K562 (cell line): Measurements from ENCODE around the gene USP9Y. TPM values are rescaled to one million over a fixed set of nuclear protein-coding genes. Genes with fewer than 3 reads are reported as not detected.

Source experiments
- AFF4 ChIP-seq: sonication (generic); formaldehyde crosslinking; IDR thresholded peaks from 2 replicates; pipeline ENCODE4 v1.8.0; 2023; ENCODE audit warnings: mild to moderate bottlenecking, missing genetic modification reagents
- ILF3 ChIP-seq: fragments of 450-650 bp; IDR thresholded peaks from 2 replicates; pipeline ENCODE4 v1.6.1; 2018; ENCODE audit warnings: antibody characterized with exemption, mild to moderate bottlenecking, moderate library complexity, borderline replicate concordance
- polyA plus RNA-seq, 8 experiments: library from polyadenylated mRNA; depleted of rRNA in 4 of 8; stranded (reverse) in 5 of 8; unstranded in 3 of 8; fragments of >200 nt; fragmentation: Nextera tagmentation in 2 of 8; fragmentation: Illumina TruSeq in 1 of 8; extraction: Ambion mirVana in 2 of 8; extraction: Trizol in 1 of 8; gene quantifications; 2 replicates each; pipeline versions ENCODE4 v1.2.1 to v1.2.3, GENCODE V29; 2011 to 2014; ENCODE audit warnings: inconsistent platforms in 1 of 8, missing spikeins in 1 of 8
- total RNA-seq, 7 experiments: library from RNA; depleted of rRNA in 6 of 7; stranded (reverse); fragments of >200 nt in 6 of 7; fragmentation: Illumina TruSeq in 2 of 7; extraction: Trizol in 2 of 7; gene quantifications; 2 replicates each; pipeline versions ENCODE4 v1.2.1 to v1.2.3, GENCODE V29; 2011 to 2021; ENCODE audit warnings: low replicate concordance in 1 of 7
- TF ChIP-seq, protein P1 (sequence below): sonication (generic); formaldehyde crosslinking; IDR thresholded peaks from 2 replicates; pipeline ENCODE4 v1.9.0; 2022; ENCODE audit warnings: mild to moderate bottlenecking, missing genetic modification reagents
- TF ChIP-seq, protein P2 (sequence below): sonication (generic); formaldehyde crosslinking; IDR thresholded peaks from 2 replicates; pipeline ENCODE4 v1.8.1; 2022; ENCODE audit warnings: missing genetic modification reagents

Gene USP9Y
- total and polyA plus RNA-seq, 9 of the 15 experiments (the other 6 are each of a cell fraction or from before 2014, with no cell fraction given), result 0.13 TPM; not detected in 8

DNA sequence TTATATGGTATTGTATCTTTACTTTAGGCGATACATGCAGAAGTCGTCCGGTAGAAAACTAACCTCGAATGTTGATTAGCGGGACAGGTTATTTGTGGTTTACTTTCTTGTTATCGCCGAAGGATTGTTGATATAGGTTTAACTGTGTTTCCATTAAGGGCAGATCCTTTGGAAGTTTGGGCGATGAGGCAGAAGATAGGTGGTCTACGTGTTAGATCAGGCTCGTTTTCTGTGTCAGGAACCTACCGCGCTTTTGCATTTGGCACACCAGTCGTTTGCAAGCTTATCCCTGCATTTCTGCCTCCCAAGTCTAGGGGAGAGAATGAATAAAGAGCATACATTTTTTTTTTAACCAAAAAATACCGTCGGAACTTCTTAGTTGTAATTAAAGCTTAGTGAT, 204.9 kb downstream of the USP9Y start (continued):
- TF ChIP-seq AFF4 (CRISPR knock-in tag), result no peak
- TF ChIP-seq, protein P1, sequence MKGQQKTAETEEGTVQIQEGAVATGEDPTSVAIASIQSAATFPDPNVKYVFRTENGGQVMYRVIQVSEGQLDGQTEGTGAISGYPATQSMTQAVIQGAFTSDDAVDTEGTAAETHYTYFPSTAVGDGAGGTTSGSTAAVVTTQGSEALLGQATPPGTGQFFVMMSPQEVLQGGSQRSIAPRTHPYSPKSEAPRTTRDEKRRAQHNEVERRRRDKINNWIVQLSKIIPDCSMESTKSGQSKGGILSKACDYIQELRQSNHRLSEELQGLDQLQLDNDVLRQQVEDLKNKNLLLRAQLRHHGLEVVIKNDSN (CRISPR knock-in tag), result no peak
- TF ChIP-seq ILF3, result no peak
- TF ChIP-seq, protein P2, sequence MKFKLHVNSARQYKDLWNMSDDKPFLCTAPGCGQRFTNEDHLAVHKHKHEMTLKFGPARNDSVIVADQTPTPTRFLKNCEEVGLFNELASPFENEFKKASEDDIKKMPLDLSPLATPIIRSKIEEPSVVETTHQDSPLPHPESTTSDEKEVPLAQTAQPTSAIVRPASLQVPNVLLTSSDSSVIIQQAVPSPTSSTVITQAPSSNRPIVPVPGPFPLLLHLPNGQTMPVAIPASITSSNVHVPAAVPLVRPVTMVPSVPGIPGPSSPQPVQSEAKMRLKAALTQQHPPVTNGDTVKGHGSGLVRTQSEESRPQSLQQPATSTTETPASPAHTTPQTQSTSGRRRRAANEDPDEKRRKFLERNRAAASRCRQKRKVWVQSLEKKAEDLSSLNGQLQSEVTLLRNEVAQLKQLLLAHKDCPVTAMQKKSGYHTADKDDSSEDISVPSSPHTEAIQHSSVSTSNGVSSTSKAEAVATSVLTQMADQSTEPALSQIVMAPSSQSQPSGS (CRISPR knock-in tag), result no peak
- TF ChIP-seq, all 486 proteins: peak for 0

Other genes starting within 250 kb of the USP9Y start
- not detected in 2 replicates for gene DDX3Y, start 203.6 kb downstream of the USP9Y start, total RNA-seq (2014; rRNA removed)
- not detected in 2 replicates for gene DDX3Y, start 203.6 kb downstream of the USP9Y start, total RNA-seq (2014; rRNA removed; fragmentation: Illumina TruSeq; extraction: Trizol)
- gene DDX3Y, start 203.6 kb downstream of the USP9Y start, total RNA-seq (2015; rRNA removed; fragmentation: Illumina TruSeq; extraction: Trizol), result not detected in 2 replicates
- 0.18 and 0.38 TPM in 2 replicates for gene DDX3Y, start 203.6 kb downstream of the USP9Y start, total RNA-seq (2021)
- not detected in 2 replicates for gene DDX3Y, start 203.6 kb downstream of the USP9Y start, polyA plus RNA-seq (2011; rRNA removed)
- not detected in 2 replicates for gene DDX3Y, start 203.6 kb downstream of the USP9Y start, polyA plus RNA-seq (2014; fragmentation: Illumina TruSeq; extraction: Trizol)
- not detected for gene DDX3Y, start 203.6 kb downstream of the USP9Y start, polyA plus RNA-seq (2014; fragmentation: Nextera tagmentation; extraction: Ambion mirVana)
- gene DDX3Y, start 203.6 kb downstream of the USP9Y start, polyA plus RNA-seq (2014; rRNA removed), result not detected in 2 replicates